NCI-H2171 treated with DMSO at 0.1 percent for 48 hours (cell line): Measurements from ENCODE around the gene RBM20.
"Not testable (repeated sequence)": the region's sequence is repeated elsewhere in the genome, so short reads cannot be mapped to it uniquely, and the experiment has no call there.

Experiments used
- DNase-seq: peaks from one replicate; lab custom pipeline; 2025; lab: John Stamatoyannopoulos, UW

The RBM20 gene

DNA sequence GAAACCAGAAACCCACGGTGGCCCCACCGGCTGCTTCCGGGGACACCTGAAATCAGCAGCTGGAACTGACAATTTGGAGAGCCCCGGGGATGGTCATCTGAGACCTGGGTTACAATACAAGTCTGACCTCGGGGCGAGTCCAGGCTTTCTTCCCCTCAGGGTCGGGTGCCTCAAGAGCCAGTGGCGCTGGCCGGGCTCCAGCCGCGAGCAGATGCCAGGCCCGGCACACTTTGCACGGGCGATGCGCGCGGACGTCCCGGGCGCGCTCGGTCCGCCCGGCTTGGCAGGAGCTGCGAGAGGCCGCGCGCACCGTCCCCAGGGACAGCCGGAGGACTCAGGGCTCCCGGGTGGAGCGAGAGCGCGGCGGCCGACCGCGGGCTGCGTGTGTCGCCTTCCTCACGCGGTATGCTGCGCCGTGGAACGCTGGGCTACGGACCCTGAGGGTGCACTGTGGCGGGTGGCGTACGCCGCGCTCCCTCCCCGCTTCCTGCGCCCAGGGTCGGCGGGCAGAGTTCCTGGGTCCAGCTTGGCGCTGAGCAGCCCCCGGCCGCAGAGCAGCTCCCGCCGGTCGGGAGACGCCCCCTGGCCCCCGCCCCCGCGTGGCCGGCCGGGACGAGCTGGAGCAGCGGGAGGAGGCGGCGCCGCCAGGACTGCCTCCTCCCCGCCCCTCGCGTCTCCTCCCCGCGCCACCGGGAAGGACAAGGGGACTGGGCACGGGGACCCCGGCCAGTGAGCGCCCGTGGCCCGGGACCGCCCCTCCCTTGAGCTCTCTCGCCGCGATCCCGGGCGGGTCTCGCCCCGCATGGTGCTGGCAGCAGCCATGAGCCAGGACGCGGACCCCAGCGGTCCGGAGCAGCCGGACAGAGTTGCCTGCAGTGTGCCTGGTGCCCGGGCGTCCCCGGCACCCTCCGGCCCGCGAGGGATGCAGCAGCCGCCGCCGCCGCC, at the start of gene RBM20:
Gene RBM20 (plus strand): TSS at position 684 of the 945 bp plus-strand sequence. CDS start 119 bp downstream, at position 803.
- DNase-seq = peak; percentile 2

DNA sequence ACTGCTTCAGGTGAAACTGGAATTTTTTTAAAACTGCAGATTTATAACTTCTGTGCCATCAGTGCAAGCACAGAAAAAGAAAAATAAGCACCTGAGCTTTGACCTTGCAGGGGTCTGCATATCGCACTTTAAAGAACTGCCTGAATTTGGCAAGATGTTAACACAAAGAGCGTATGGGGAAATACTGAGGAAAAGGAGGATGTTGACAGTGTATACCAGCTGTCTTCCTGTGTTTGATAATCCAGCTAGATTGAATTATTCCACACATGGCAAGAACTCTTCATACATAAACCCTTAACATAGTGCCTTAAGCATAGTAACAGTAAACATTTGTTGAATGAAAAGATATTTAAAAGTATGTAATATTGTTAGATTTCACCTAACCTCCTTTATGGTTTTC, 46.7 kb upstream of the RBM20 start:
- no peak for DNase-seq

DNA sequence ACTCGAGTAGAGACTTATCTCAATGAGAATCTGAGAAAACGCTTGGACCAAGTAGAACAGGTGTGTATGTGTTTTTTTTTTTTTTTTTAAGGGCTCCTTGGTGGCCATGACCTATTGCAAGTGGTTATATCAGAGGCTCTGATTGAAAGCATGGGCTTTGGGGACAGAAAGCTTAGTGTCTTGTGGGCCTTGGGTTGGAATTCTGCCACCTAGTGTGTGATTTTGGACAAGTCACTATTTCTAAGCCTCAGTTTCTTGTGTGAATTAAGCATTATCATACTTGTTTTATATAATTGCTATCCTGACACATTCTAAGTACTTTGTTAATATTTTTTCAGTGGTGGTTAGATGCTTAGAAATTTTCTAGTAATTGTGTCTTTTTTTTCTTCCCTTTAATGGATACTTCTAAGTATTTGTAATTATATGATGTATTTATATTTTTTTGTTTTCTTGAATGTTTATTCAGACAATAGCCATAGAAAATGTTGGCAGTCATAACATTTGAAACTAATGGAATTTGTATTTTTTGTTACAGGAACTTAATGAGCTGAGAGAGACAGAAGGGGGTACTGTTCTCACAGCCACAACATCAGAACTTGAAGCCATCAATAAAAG, 43.5 kb upstream of the RBM20 start:
- DNase-seq = peak; percentile 38

DNA sequence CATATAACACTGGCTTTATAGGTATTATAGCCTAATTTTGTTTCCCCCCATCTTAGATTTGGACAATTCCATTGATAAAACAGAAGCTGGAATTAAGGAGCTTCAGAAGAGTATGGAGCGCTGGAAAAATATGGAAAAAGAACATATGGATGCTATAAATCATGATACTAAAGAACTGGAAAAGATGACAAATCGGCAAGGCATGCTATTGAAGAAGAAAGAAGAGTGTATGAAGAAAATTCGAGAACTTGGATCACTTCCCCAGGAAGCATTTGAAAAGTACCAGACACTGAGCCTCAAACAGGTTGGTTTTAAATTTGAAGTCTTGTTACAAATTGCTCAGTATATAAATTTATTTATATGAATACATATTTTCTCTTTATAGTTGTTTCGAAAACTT, 42.6 kb upstream of the RBM20 start:
- DNase-seq = no peak

DNA sequence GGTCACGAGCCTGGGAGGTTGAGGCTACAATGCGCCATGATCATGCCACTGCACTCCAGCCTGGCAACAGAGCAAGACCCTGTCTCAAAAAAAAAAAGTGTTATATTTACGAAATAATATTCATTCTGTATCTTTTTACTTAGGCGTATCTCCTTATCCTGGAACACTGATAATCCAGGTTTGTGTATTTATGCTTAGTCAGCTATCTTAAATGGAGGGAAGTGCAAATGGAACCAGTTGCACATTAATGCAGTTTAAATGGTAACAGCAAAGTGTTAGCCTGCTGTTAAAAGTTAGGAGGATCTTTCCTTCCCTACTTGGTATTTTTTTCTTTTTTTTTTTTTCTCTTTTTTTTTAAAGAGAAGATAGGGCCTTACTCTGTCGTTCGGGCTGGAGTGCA, 36.0 kb upstream of the RBM20 start:
- no peak for DNase-seq

DNA sequence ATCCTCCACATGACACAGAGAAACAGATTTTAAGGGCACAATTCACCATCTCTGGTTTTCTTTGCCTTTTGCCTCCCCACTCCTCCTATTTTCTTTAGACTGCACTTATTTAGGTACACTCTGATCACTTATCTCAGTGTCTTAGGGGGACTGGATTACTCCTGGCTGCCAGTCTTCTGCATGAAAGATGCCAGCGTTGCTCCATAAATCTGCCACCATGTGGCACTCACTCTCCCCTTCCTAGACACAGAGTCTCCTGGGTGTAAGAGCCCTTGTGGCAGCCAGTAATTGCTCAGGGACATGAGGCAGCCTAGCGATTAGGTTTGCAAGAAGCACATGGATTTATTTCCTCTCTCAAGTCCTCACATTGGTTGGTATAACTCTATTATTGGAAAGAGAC, 34.5 kb upstream of the RBM20 start:
- DNase-seq = peak; percentile 83

DNA sequence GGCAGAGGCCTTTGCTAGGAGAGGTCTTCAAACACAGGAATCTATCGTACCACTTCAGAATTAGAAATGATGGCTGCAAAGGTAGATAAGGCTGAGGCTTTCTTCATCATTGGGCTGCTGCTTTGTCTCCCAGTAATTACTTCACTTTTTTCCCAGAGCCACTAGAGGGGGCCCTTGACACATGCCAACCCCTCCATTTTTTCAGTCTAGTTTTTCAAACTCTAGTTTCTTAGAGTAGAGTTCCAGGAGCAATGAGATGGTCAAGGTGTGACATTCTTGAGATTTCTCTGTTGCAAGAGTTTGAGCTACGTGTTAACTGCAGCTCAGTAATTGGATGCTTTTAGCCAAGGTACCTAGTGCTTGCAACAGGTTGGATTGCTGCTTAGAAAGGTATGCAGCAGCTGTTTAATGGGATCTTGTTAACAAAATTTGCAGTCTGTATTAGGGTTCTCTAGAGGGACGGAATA, 33.8 kb upstream of the RBM20 start:
- DNase-seq = peak; percentile 79

DNA sequence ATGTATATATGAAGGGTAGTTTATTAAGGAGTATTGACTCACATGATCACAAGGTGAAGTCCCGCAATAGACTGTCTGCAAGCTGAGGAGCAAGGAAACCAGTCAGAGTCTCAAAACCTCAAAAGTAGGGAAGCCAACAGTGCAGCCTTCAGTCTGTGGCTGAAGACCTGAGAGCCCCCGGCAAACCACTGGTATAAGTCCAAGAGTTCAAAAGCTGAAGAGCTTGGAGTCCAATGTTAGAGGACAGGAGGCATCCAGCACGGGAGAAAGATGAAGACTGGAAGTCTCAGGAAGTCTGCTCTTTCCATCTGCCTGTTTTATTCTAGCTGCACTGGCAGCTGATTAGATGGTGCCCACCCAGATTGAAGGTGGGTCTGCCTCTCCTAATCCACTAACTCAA, 33.4 kb upstream of the RBM20 start:
- DNase-seq = not testable (repeated sequence)

DNA sequence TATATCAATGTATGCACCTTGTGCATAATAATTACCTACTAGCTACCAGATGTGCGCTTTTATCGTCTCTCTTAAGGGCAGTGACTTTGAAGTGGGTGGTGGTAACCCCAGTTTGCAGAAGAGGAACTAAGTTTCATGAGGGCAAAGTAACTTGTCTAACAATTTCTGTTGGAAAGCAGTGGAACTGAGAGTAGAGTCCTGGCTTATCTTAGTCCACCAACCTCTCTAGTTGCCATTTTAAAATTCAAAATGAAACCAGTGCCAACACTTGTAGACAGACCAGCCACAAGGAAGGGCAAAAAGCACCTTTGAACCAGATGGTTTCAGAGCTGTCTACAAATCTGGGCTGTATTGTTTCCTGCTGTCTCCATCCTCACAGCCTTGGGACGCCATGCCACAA, 32.0 kb upstream of the RBM20 start:
- DNase-seq = no peak

DNA sequence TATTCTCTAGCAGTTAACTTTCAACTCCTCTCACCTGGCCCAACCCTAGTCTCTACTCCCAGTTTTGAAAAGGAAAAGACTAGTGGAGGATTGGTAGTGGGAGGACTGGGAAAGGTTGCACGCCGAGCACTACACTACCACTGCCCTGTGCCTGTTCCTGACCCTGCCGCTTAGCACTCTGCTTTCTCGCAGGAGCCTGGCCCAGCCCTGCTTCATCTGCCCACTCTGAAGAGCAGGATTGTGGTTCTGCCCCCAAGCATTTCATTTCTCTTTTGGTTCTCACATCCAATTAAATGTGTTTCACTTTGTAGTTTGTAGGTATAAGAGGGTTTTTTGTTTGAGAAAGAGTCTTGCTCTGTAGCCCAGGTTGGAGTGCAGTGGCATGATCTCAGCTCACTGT, 31.5 kb upstream of the RBM20 start:
- DNase-seq = no peak

DNA sequence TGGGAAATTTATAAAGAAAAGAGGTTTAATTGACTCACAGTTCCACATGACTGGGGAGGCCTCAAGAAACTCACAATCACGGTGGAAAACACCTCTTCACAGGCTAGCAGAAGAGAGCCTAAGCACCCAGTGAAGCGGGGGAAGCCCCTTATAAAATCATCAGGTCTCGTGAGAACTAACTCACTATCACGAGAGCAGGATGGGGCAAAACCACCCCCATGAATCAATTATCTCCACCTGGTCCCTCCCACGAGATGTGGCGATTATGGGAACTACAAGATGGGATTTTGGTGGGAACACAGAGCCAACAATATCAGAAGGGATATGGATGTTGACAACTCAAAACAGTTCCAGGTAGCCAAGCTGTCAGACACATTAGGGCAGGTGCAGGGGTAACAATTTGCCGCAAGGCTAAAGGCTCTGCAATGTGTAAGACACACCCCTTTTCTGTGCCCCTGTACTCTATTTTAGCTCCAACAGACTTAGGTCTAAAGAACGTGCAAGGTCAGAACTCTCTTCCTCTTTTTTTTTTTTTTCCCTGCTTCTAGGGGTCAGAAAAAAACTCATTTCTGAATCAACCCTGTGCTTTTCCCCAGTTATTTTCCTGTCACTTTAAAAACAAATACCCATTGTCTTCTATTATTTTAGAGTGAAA, 30.7 kb upstream of the RBM20 start:
- no peak for DNase-seq

DNA sequence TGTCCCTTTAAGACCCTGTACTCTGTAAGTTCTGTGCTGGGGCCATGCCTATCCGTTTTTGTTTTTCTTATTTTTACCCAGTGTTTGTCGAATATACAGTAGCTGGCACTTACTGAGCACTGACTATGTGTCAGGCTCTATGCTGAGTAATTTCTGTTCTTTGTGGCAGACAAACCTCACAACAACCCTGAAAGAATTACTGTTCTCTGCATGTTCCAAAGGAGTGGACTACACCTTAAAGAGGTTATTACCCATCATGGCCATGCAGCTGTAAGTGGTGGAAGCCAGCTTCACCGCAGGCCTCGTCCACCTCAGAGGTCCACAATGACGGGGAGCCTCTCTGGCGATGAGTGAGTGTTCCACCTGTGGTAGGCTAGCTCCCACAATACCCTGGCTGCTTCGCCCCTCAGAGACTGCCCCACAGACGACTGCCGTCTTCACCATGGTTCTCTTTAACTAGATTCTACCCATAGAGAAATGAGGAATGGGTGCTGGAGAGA, 30.1 kb upstream of the RBM20 start:
- no peak for DNase-seq

DNA sequence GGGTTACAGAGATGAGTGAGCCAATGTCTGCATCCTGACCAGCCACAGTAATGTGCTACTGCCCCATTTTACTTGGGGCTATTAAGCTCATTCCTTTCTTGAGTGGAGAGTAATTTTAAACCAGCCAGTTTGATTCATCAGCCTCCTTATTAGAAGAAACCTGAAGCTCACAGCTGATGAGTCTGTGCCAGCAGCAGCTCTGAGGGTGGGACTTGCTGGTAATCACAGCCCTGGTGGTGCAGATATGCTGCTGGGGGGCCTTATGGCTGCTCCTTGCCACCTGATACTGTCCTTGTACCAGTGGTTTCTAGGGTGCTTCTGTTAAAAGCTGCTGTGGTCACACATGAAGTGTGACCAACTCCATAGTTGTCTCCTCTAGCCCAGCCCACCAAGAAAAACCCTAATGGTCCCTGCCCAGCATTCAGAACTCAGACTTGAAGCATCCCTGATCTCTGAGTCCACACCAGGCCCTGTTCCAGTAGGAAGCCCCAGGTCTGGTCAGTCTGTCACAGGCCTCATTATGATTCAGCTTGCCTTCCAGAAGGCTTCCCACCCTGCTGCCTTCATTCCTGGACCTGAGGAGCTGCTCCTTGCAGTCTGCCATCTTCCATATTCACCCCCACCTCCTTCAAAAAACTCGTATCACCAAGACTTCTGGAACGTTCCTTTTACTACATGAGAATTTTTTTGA, 28.9 kb upstream of the RBM20 start:
- DNase-seq = no peak

DNA sequence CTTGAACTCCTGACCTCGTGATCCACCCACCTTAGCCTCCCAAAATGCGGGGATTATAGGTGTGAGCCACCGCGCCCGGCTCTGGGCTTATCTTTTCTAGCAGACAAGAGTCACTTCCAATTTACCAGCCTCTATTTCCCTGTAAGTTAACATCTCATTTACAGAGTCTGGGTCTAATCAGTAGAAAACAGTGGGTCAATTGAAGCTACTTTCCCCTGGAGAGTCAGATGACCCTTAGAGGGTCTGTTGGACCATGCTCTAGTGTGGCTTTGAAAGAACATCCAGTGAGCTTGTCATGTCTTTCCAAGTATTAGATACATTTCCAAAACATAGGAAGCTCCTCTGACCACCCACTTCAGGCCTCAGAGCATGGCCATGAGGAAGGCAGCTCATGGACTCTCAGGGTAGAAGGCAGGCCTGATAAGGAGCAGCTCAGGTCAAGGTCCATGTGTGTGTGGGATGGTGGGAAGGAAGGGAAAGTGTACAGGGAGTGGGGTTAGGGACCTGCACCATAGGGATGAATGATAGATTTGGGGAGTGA, 27.6 kb upstream of the RBM20 start:
- no peak for DNase-seq

DNA sequence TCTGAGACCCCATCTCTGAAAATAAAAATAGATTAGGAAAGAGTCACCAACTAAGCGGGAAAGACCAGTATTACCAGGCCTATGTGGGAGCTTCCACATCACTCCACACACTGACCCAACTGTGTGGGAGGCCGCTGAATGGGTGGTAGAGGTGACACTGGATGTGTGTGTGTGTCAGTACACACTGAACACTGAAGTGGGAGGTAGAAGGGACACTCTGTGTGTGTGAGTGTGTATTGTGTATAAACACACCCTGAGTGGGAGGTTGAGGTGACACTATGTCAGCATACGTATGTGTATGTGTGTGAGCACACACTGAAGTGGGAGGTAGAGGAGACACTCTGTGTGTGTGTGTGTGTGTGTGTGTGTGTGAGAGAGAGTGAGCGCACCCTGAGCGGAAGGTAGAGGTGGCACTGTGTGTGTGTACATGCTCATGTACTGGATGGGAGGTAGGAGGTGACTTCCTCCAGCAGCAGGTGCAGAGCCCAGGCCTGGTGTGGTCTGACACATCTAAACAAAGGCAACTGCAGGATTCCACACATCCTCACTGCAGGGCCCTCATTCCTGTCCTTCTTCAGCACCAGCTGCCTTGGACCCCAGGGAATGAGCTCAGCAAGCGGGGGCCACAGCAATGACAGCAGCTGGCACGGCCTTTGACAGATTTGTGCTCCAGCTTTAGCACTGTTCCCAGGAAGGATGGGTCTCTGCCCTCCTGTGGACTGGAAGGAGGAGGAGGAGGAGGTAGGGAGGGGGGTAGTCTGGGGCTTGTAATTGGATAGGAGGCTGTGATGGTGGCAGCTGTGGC, 26.5 kb upstream of the RBM20 start:
- peak; percentile 76 for DNase-seq

DNA sequence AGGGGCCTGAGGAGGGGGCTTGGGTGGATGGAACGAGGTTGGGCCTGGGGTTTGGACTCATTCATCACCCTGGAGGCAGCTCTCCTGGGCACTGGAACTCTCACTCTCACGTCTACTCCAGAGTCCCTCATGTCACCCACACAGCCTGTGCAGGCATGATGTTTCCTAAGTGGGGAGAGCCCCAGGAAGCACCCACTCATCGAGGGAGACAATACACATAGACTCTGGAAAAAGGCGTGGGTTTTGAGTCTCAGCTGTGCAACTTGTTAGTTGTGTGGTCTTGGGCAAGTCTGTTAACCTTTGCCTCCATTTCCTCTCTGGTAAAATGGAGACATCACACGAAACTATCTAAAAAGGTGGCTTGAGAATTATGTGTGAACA, 25.9 kb upstream of the RBM20 start:
- no peak for DNase-seq

DNA sequence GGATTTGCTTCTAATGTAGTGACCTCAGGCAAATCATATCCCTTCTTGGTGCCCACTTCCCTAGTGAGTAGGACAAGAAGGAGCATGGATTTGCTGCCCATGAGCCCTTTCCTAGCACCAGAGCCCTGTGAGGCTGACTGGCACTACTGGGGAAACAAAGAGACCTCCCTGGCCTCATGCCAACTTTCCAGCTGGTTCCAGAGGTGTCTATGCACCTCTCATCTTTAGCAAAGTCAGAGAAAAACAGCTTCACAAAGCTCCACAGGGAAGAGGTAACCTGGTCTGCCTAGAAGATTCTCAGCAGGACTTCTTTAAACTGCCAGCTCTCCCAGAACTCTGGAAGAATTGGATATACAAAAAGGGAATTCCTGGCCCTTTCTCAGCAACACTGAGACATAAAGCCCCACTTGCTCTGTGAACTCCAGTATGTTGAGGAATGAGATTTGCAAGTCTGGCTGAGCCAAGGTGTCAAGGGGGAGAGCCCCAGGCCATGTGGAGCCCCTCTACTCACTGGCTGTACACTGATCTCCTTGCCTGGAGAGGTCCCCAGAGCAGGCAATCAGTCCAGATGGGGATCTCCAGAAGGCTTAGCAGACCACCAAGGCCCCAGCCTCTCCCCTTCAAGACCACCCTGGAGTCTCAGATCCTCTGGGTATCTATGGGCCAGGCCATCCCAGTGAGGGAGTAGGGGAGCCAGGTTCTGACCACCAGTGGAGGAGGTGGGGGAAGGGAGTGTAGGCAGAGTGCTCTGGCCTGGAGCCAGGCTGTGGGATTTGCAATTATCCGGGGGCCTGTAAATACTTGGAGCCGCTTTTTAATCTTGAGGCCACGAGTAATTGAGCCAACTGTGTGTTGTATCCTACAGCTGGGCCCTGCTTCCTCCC, 24.4 kb upstream of the RBM20 start:
- DNase-seq = no peak

DNA sequence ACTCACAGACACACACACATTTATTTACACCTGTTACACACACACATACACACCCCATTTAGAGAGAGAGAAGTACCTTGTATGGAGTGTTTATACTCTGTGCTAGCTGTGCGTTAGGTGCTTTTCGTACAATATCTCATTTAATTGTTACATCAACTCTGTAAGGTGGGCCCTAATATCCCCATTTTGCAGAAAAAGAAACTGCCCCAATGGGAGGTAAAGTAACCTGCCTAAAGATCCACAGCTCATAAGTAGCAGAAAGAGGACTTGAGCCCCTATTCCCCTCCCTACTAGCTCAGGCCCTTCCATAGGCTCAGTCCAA, 23.8 kb upstream of the RBM20 start:
- no peak for DNase-seq

DNA sequence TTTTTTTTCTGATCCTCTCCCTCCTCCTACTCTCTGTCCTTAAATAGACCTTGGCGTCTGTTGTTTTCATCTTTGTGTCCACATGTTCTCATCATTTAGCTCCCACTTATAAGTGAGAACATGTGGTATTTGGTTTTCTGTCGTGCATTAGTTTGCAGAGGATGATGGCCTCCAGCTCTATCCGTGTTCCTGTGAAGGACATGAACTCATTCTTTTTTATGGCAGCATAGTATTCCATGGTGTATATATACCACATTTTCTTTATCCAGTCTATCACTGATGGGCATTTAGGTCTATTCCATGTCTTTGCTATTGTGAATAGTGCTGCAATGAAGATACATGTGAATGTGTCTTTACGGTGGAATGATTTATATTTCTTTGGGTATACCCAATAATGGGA, 20.8 kb upstream of the RBM20 start:
- DNase-seq = not testable (repeated sequence)

DNA sequence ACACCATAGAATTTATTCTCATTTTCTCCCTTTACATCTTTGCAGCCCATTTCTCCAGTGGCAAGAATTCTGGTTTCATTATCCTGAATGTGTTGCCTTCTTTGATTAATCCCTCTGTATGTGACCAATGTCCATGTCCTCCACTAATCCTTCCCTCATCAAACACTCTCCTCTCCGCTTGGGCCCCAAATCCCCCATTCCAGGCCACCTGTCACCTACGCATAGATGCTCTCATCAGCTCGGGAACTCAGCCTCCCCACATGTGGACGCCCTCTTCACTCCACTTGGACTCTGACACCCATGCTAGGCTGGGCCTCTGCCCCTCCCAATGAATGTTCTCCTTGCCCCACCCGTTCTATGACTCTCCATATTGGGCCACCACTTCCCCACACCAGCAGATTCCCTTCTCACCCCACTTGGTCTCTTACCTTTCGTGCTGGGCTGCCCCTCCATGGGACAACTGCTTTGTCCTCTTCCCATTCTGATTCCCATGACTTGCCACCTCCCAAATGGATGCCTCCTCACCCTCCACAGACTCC, 18.7 kb upstream of the RBM20 start:
- DNase-seq = no peak
